ENCODE measurements around the gene TULP3.
A peak's percentile ranks its signal among the peaks of the same experiment; 100 is the strongest.

TULP3 gene

GRCh38 chr12:2974560-2974971 lies 83.9 kb downstream of the TULP3 start:
- ChIA-PET CTCF (interaction anchor here (0.6 kb wide), 1 partner anchor 9 kb away, joined by 3 read pairs; no protein-coding TSS in a partner anchor), POLR2A (interaction anchor here (0.6 to 1.3 kb wide), 2 partner anchors 25 to 28 kb away, joined by 3 read pairs; no protein-coding TSS in a partner anchor)
- no peaks in the 10 kb centered on the region for H3K9me3 ChIP-seq (ENCODE audit: control insufficient read depth, insufficient read depth, low read depth, low read length)

GRCh38 chr12:2976581-2976996 lies 85.9 kb downstream of the TULP3 start:
- Histone ChIP-seq H3K4me3 (ENCODE audit: low read depth, low read length) (no peak overlapping the region), H3K27ac (ENCODE audit: extremely low read depth, low read depth, low read length) (no peak overlapping the region), H3K36me3 (ENCODE audit: control insufficient read depth in 2 of 2, insufficient read depth in 1 of 2, low read length in 2 of 2) (peaks cover 4% of the 10 kb centered on the region in 2 experiments; a peak in 2 of 3 replicates), H3K4me1 (ENCODE audit: control insufficient read depth, insufficient read depth, low read length) (0 out of 2 replicates have a peak, but pooled peaks cover 4% of the 10 kb centered on the region), H3K9me3 (ENCODE audit: control insufficient read depth, insufficient read depth, low read depth, low read length) (no peaks in the 10 kb centered on the region)
- ChIA-PET POLR2A (interaction anchor here (0.7 to 1.6 kb wide), 3 partner anchors 10 to 18 kb away, joined by 3 to 5 read pairs (median 4); no protein-coding TSS in a partner anchor), CTCF (no interaction called here)
- TF ChIP-seq ZNF292 (tag by site-specific recombination; IDR thresholded peaks at IDR 0.05; ENCODE audit: borderline replicate concordance, low read depth) = no peak
- no peak for TF ChIP-seq ZFP41 (tag by site-specific recombination; IDR thresholded peaks at IDR 0.05; ENCODE audit: borderline replicate concordance)
- no peak for TF ChIP-seq ZSCAN30 (tag by site-specific recombination; IDR thresholded peaks at IDR 0.05)
- TF ChIP-seq PATZ1 (tag by site-specific recombination; IDR thresholded peaks at IDR 0.05) = peak; percentile 50
- no peak for TF ChIP-seq ZNF621 (tag by site-specific recombination; IDR thresholded peaks at IDR 0.05)
- TF ChIP-seq KLF17 (tag by site-specific recombination; IDR thresholded peaks at IDR 0.05) = peak; percentile 58; the same call in 1 of the 2 replicates
- no peak for TF ChIP-seq PRDM10 (tag by site-specific recombination; IDR thresholded peaks at IDR 0.05)
- TF ChIP-seq ZNF530 (tag by site-specific recombination; IDR thresholded peaks at IDR 0.05; ENCODE audit: low read depth) = no peak
- TF ChIP-seq SP7 (tag by site-specific recombination; IDR thresholded peaks at IDR 0.05) = 0 out of 2 replicates have a peak, but pooled peaks have one; percentile 35
- TF ChIP-seq ZNF335 (tag by site-specific recombination; conservative IDR thresholded peaks at IDR 0.05) = no peak
- TF ChIP-seq KLF1 (tag by site-specific recombination; IDR thresholded peaks at IDR 0.05) = peak; percentile 99

More at GRCh38 chr12:2974560-2974971, 83.9 kb downstream of the TULP3 start:
- Histone ChIP-seq H3K4me1 (ENCODE audit: control insufficient read depth, insufficient read depth, low read length) (0 out of 2 replicates have a peak, but pooled peaks cover 4% of the 10 kb centered on the region), H3K4me3 (ENCODE audit: low read depth, low read length) (no peak overlapping the region), H3K36me3 (ENCODE audit: control insufficient read depth in 2 of 2, insufficient read depth in 1 of 2, low read length in 2 of 2) (peaks cover 4% of the 10 kb centered on the region in 2 experiments; a peak in 2 of 3 replicates), H3K27ac (ENCODE audit: extremely low read depth, low read depth, low read length) (no peak overlapping the region)
- TF ChIP-seq ZBTB6 (tag by site-specific recombination; IDR thresholded peaks at IDR 0.05) = peak; percentile 75; the same call in 1 of the 2 replicates
- peak; percentile 15; the same call in 1 of the 2 replicates for TF ChIP-seq ZBTB17 (tag by site-specific recombination; IDR thresholded peaks at IDR 0.05)
- no peak for TF ChIP-seq PRDM1 (tag by site-specific recombination; IDR thresholded peaks at IDR 0.05)
- TF ChIP-seq ZNF621 (tag by site-specific recombination; IDR thresholded peaks at IDR 0.05) = no peak
- no peak for TF ChIP-seq ZNF112 (tag by site-specific recombination; IDR thresholded peaks at IDR 0.05)
- TF ChIP-seq SP2 (tag by site-specific recombination; IDR thresholded peaks at IDR 0.05) = peak; percentile 42; the same call in 1 of the 2 replicates
- TF ChIP-seq ZNF324 (tag by site-specific recombination; IDR thresholded peaks at IDR 0.05) = no peak
- peak; percentile 49 for TF ChIP-seq ZNF600 (tag by site-specific recombination; IDR thresholded peaks at IDR 0.05)
- no peak for TF ChIP-seq OVOL3 (tag by site-specific recombination; IDR thresholded peaks at IDR 0.05)
- TF ChIP-seq ZNF138 (tag by site-specific recombination; IDR thresholded peaks at IDR 0.05; ENCODE audit: borderline replicate concordance) = no peak
- TF ChIP-seq GLI4 (tag by site-specific recombination; IDR thresholded peaks at IDR 0.05) = no peak
- peak; percentile 78 for TF ChIP-seq KLF1 (tag by site-specific recombination; IDR thresholded peaks at IDR 0.05)
- no peak for TF ChIP-seq PRDM6 (tag by site-specific recombination; IDR thresholded peaks at IDR 0.05)
- TF ChIP-seq ZNF391 (tag by site-specific recombination; IDR thresholded peaks at IDR 0.05; ENCODE audit: borderline replicate concordance, low read depth) = no peak
- TF ChIP-seq ZBTB1 (tag by site-specific recombination; IDR thresholded peaks at IDR 0.05) = no peak
- 0 out of 2 replicates have a peak, but pooled peaks have one; percentile 16 for TF ChIP-seq KLF17 (tag by site-specific recombination; IDR thresholded peaks at IDR 0.05)
